Measurements from ENCODE around the gene CLPTM1L. TPM values are rescaled to one million over a fixed set of nuclear protein-coding genes. Genes with fewer than 3 reads are reported as not detected.
A peak's percentile ranks its signal among the peaks of the same experiment; 100 is the strongest.
"Not testable (repeated sequence)": the region's sequence is repeated elsewhere in the genome, so short reads cannot be mapped to it uniquely, and the experiment has no call there.

The CLPTM1L gene
- total RNA-seq, 2 experiments from 2014 or later, result 47.2 to 47.4 TPM

GRCh38 chr5:1343931-1344901, 683 bp downstream of the CLPTM1L start:
- no peaks in the 10 kb centered on the region for H3K9me3 Mint-ChIP-seq
- CTCF ChIA-PET, result interaction anchor here (0.6 to 3.1 kb wide), 3 partner anchors 35 to 238 kb away, joined by 3 to 12 read pairs (median 4); no protein-coding TSS in a partner anchor
- H3K4me3 Mint-ChIP-seq, result peak overlapping the region; percentile 96
- intact Hi-C loops (cut with DNase I, micrococcal nuclease), result loop anchor here (1.0 to 10.0 kb wide), 6 partner anchors 27 to 452 kb away; partner anchors contain the start of genes BRD9 (in 1 of the 2), MRPL36 (in 1 of the 2), TERT (in 1 of the 2) and TRIP13 (in 1 of the 2)
- no peaks in the 10 kb centered on the region for H3K27me3 ChIP-seq (ENCODE audit: control insufficient read depth in 1 of 2, insufficient read depth in 2 of 2, low read length in 2 of 2)
- H3K4me1 Mint-ChIP-seq (ENCODE audit: low read depth), result peaks cover 36% of the 10 kb centered on the region
- peaks cover 32% of the 10 kb centered on the region for H3K36me3 ChIP-seq (ENCODE audit: insufficient read depth, low read length)
- H3K27ac Mint-ChIP-seq, result peak overlapping the region; percentile 91
- H3K4me3 ChIP-seq (ENCODE audit: low read length), result peak overlapping the region; percentile 86
- POLR2A ChIA-PET, result interaction anchor here (0.6 to 4.1 kb wide), 10 partner anchors 18 to 455 kb away, joined by 3 to 38 read pairs (median 6); partner anchors contain the start of genes BRD9, LPCAT1, TERT and TRIP13
- no peaks in the 10 kb centered on the region for H3K27me3 Mint-ChIP-seq
- no peaks in the 10 kb centered on the region for H3K9me3 ChIP-seq (ENCODE audit: control insufficient read depth in 1 of 2, insufficient read depth in 1 of 2, low read length in 2 of 2)
- ATAC-seq (ENCODE audit: poor library complexity), result no peak
- peak in 3 of 14 experiments; percentile 15 to 32 (median 24) for DNase-seq
- peak overlapping the region in 1 of 2 donors; percentile 30 for H3K27ac ChIP-seq (ENCODE audit: low read depth in 1 of 2, low read length in 2 of 2)
- H3K4me1 ChIP-seq (ENCODE audit: insufficient read depth, low read length), result peaks cover 38% of the 10 kb centered on the region
- peaks cover 35% of the 10 kb centered on the region for H3K36me3 Mint-ChIP-seq (ENCODE audit: low read depth)
- no peak for TF ChIP-seq CTCF (IDR thresholded peaks at IDR 0.05)

- peaks cover 38% of the 10 kb centered on the region for H3K4me1 ChIP-seq (ENCODE audit: insufficient read depth, low read length)
- intact Hi-C loops (cut with DNase I, micrococcal nuclease), result loop anchor here (1.0 to 10.0 kb wide), 4 partner anchors 49 to 451 kb away; partner anchors contain the start of genes BRD9 (in 1 of the 2), MRPL36 (in 1 of the 2), TERT (in 1 of the 2) and TRIP13 (in 1 of the 2)
- no peak overlapping the region for H3K4me3 ChIP-seq (ENCODE audit: low read length)
- no peaks in the 10 kb centered on the region for H3K9me3 Mint-ChIP-seq
- peaks cover 41% of the 10 kb centered on the region for H3K36me3 ChIP-seq (ENCODE audit: insufficient read depth, low read length)
- DNase-seq (no peak), ATAC-seq (ENCODE audit: poor library complexity) (no peak)
- H3K27me3 ChIP-seq (ENCODE audit: control insufficient read depth in 1 of 2, insufficient read depth in 2 of 2, low read length in 2 of 2), result no peaks in the 10 kb centered on the region
- peaks cover 41% of the 10 kb centered on the region for H3K36me3 Mint-ChIP-seq (ENCODE audit: low read depth)
- peaks cover 36% of the 10 kb centered on the region for H3K4me1 Mint-ChIP-seq (ENCODE audit: low read depth)
- ChIA-PET CTCF (interaction anchor here (3.1 kb wide), 1 partner anchor 37 kb away, joined by 12 read pairs; no protein-coding TSS in a partner anchor), POLR2A (interaction anchor here (0.6 to 4.1 kb wide), 3 partner anchors 28 to 178 kb away, joined by 4 to 38 read pairs (median 27); no protein-coding TSS in a partner anchor)
- H3K27me3 Mint-ChIP-seq, result no peaks in the 10 kb centered on the region
- TF ChIP-seq CTCF (IDR thresholded peaks at IDR 0.05), result no peak
- H3K4me3 Mint-ChIP-seq, result peak overlapping the region; percentile 96
- H3K27ac ChIP-seq (ENCODE audit: low read depth in 1 of 2, low read length in 2 of 2), result no peak overlapping the region
- no peaks in the 10 kb centered on the region for H3K9me3 ChIP-seq (ENCODE audit: control insufficient read depth in 1 of 2, insufficient read depth in 1 of 2, low read length in 2 of 2)
- H3K27ac Mint-ChIP-seq, result peak overlapping the region; percentile 91
These were observed 1.6 kb downstream of the CLPTM1L start for GRCh38 chr5:1343315-1343751.

- intact Hi-C loops (cut with DNase I, micrococcal nuclease), result loop anchor here (1.0 to 10.0 kb wide), 4 partner anchors 48 to 452 kb away; partner anchors contain the start of genes BRD9 (in 1 of the 2), MRPL36 (in 1 of the 2), TERT (in 1 of the 2) and TRIP13 (in 1 of the 2)
- H3K27ac Mint-ChIP-seq, result peak overlapping the region; percentile 91
- H3K9me3 Mint-ChIP-seq; H3K4me3 ChIP-seq (ENCODE audit: low read length); ATAC-seq (ENCODE audit: poor library complexity); H3K27me3 Mint-ChIP-seq; DNase-seq; H3K27ac ChIP-seq (ENCODE audit: low read depth in 1 of 2, low read length in 2 of 2); H3K9me3 ChIP-seq (ENCODE audit: control insufficient read depth in 1 of 2, insufficient read depth in 1 of 2, low read length in 2 of 2); H3K27me3 ChIP-seq (ENCODE audit: control insufficient read depth in 1 of 2, insufficient read depth in 2 of 2, low read length in 2 of 2): not testable (repeated sequence)
- H3K4me1 Mint-ChIP-seq (ENCODE audit: low read depth), result peaks cover 36% of the 10 kb centered on the region
- POLR2A ChIA-PET, result interaction anchor here (4.1 kb wide), 1 partner anchor 43 kb away, joined by 38 read pairs; no protein-coding TSS in a partner anchor
- Histone ChIP-seq H3K36me3 (ENCODE audit: insufficient read depth, low read length) (peaks cover 47% of the 10 kb centered on the region), H3K4me1 (ENCODE audit: insufficient read depth, low read length) (peaks cover 38% of the 10 kb centered on the region)
- H3K4me3 Mint-ChIP-seq, result peak overlapping the region; percentile 96
- H3K36me3 Mint-ChIP-seq (ENCODE audit: low read depth), result peaks cover 47% of the 10 kb centered on the region
- CTCF ChIA-PET, result interaction anchor here (0.6 kb wide), 1 partner anchor 401 kb away, joined by 3 read pairs; no protein-coding TSS in a partner anchor
These were observed 2.2 kb downstream of the CLPTM1L start for GRCh38 chr5:1342711-1343110.
